GM23338 (cell line): ENCODE data around the gene PNMA1. TPM values are rescaled to one million over a fixed set of nuclear protein-coding genes. Genes with fewer than 3 reads are reported as not detected.

Experiments used
- ATAC-seq: fragments of 200-7000 bp; cut with Tn5 transposase; 3 replicates; pipeline ENCODE4 v1.9.1; 2020
- DNase-seq: peaks from one replicate; pipeline ENCODE4 v3.0.0-alpha.2; 2015; ENCODE audit warnings: low spot score
- H2AFZ ChIP-seq: fragments of 200-600 bp; sonication (generic); 2 replicates; pipeline ENCODE4 v1.8.0; 2016; ENCODE audit warnings: antibody characterized with exemption, mild to moderate bottlenecking, moderate library complexity
- H3F3A ChIP-seq: fragments of 200-600 bp; sonication (generic); replicated peaks from 2 replicates; pipeline ENCODE4 v1.8.0; 2017; ENCODE audit warnings: antibody characterized with exemption, mixed run types, low read depth
- H3K27ac ChIP-seq: fragments of 200-600 bp; sonication (generic); 2 replicates; pipeline ENCODE4 v1.6.1; 2016; ENCODE audit warnings: low read depth
- H3K27me3 ChIP-seq: fragments of 200-600 bp; sonication (generic); 2 replicates; pipeline ENCODE4 v1.8.0; 2016; ENCODE audit warnings: mild to moderate bottlenecking, mixed run types, moderate library complexity; ENCODE audit not compliant: insufficient read depth
- H3K36me3 ChIP-seq: fragments of 200-600 bp; sonication (generic); 2 replicates; pipeline ENCODE4 v1.8.0; 2016; ENCODE audit warnings: mild to moderate bottlenecking; ENCODE audit not compliant: insufficient read depth
- H3K4me1 ChIP-seq: fragments of 200-600 bp; sonication (generic); 2 replicates; pipeline ENCODE4 v1.8.0; 2016; ENCODE audit warnings: mild to moderate bottlenecking, moderate library complexity; ENCODE audit not compliant: insufficient read depth
- H3K4me2 ChIP-seq: fragments of 200-600 bp; sonication (generic); 2 replicates; pipeline ENCODE4 v1.7.1; 2017; ENCODE audit warnings: mixed run types
- H3K4me3 ChIP-seq: fragments of 200-600 bp; sonication (generic); 2 replicates; pipeline ENCODE4 v1.6.1; 2016; ENCODE audit warnings: mixed run types
- H3K79me2 ChIP-seq: fragments of 200-600 bp; sonication (generic); replicated peaks from 2 replicates; pipeline ENCODE4 v1.8.0; 2017; ENCODE audit warnings: mild to moderate bottlenecking; ENCODE audit not compliant: insufficient read depth
- H3K9me2 ChIP-seq: fragments of 200-600 bp; sonication (generic); 2 replicates; pipeline ENCODE4 v1.8.0; 2017; ENCODE audit not compliant: insufficient read depth
- H4K20me1 ChIP-seq: fragments of 200-600 bp; sonication (generic); replicated peaks from 2 replicates; pipeline ENCODE4 v1.8.0; 2017; ENCODE audit warnings: mild to moderate bottlenecking; ENCODE audit not compliant: insufficient read depth
- H3K27ac Mint-ChIP-seq: 2 replicates; pipeline ENCODE4 v1.8.0; 2020; ENCODE audit warnings: inconsistent platforms, mild to moderate bottlenecking, moderate library complexity, mixed read lengths
- H3K27me3 Mint-ChIP-seq: 3 replicates; pipeline ENCODE4 v1.8.0; 2022; ENCODE audit warnings: low read depth, mild to moderate bottlenecking, moderate library complexity, mixed read lengths, inconsistent platforms; ENCODE audit not compliant: insufficient read depth, poor library complexity
- H3K36me3 Mint-ChIP-seq: 3 replicates; pipeline ENCODE4 v1.8.0; 2021; ENCODE audit warnings: low read depth, mild to moderate bottlenecking, inconsistent platforms, moderate library complexity, mixed read lengths
- H3K4me1 Mint-ChIP-seq: 3 replicates; pipeline ENCODE4 v1.8.0; 2020; ENCODE audit warnings: mild to moderate bottlenecking, inconsistent platforms, mixed read lengths
- H3K4me3 Mint-ChIP-seq: 3 replicates; pipeline ENCODE4 v1.8.0; 2021; ENCODE audit warnings: moderate library complexity, mild to moderate bottlenecking, inconsistent platforms, mixed read lengths
- H3K9me3 Mint-ChIP-seq: 3 replicates; pipeline ENCODE4 v1.8.0; 2020; ENCODE audit warnings: moderate library complexity, mild to moderate bottlenecking, inconsistent platforms, mixed read lengths
- CREB1 ChIP-seq: fragments of 250-450 bp; sonication (Bioruptor Pico); IDR thresholded peaks from 2 replicates; pipeline ENCODE4 v1.5.0; 2020; ENCODE audit warnings: low read depth, mild to moderate bottlenecking, moderate library complexity
- POLR2AphosphoS5 ChIP-seq: IDR thresholded peaks from 2 replicates; pipeline ENCODE4 v1.6.1; 2016; ENCODE audit warnings: antibody characterized with exemption, low read depth
- ZNF114 ChIP-seq: fragments of 250-450 bp; sonication (Bioruptor Pico); IDR thresholded peaks from 2 replicates; pipeline ENCODE4 v1.5.0; 2020; ENCODE audit warnings: mild to moderate bottlenecking, moderate library complexity
- ZNF462 ChIP-seq: fragments of 250-450 bp; sonication (Bioruptor Pico); IDR thresholded peaks from 2 replicates; pipeline ENCODE4 v1.5.0; 2020; ENCODE audit warnings: mild to moderate bottlenecking, moderate library complexity
- polyA plus RNA-seq: library from polyadenylated mRNA; unstranded; fragments of >200 nt; fragmentation: Nextera tagmentation; extraction: Ambion mirVana; gene quantifications from 2 replicates; pipeline ENCODE4 v1.2.1, GENCODE V29; 2016
- total RNA-seq: library from RNA; depleted of rRNA; stranded (reverse); fragments of >200 nt; shearing (Covaris generic); gene quantifications from 2 replicates; pipeline ENCODE4 v1.2.3, GENCODE V29; 2014

Gene PNMA1
- total and polyA plus RNA-seq, 2 experiments from 2014 or later: 18.2 to 32.9 TPM

GRCh38 chr14:73725116-73726024 lies 11.2 kb upstream of the PNMA1 start:
- peaks cover 15% of the 10 kb centered on the region for H3K27me3 Mint-ChIP-seq

More at GRCh38 chr14:73725116-73726024, 11.2 kb upstream of the PNMA1 start:
- Histone ChIP-seq H4K20me1 (no peaks in the 10 kb centered on the region), H2AFZ (no peak overlapping the region), H3K27me3 (no peaks in the 10 kb centered on the region), H3K27ac (no peak overlapping the region), H3F3A (peaks cover 11% of the 10 kb centered on the region; the same call in 1 of the 2 replicates), H3K36me3 (no peaks in the 10 kb centered on the region), H3K79me2 (no peaks in the 10 kb centered on the region), H3K4me3 (no peak overlapping the region), H3K9me2 (no peaks in the 10 kb centered on the region), H3K4me1 (peaks cover 32% of the 10 kb centered on the region), H3K4me2 (no peak overlapping the region)
- no peaks in the 10 kb centered on the region for H3K9me3 Mint-ChIP-seq
- ATAC-seq: no peak
- H3K4me1 Mint-ChIP-seq: peaks cover 51% of the 10 kb centered on the region
- peak overlapping the region; percentile 70; the same call in 1 of the 2 replicates for H3K27ac Mint-ChIP-seq
- H3K36me3 Mint-ChIP-seq: peaks cover 33% of the 10 kb centered on the region
- TF ChIP-seq ZNF462 (CRISPR knock-in tag): no peak
- TF ChIP-seq POLR2AphosphoS5: no peak
- TF ChIP-seq CREB1: no peak
- TF ChIP-seq ZNF114 (CRISPR knock-in tag): no peak
- H3K4me3 Mint-ChIP-seq: no peak overlapping the region
- no peak for DNase-seq
